ENCODE results near the gene SARNP. TPM values are rescaled to one million over a fixed set of nuclear protein-coding genes. Genes with fewer than 3 reads are reported as not detected.
A peak's percentile ranks its signal among the peaks of the same experiment; 100 is the strongest.
"Not testable (repeated sequence)": the region's sequence is repeated elsewhere in the genome, so short reads cannot be mapped to it uniquely, and the experiment has no call there.

SARNP gene
- total RNA-seq, 1 donor from 2014 or later, result 54.0 TPM

DNA sequence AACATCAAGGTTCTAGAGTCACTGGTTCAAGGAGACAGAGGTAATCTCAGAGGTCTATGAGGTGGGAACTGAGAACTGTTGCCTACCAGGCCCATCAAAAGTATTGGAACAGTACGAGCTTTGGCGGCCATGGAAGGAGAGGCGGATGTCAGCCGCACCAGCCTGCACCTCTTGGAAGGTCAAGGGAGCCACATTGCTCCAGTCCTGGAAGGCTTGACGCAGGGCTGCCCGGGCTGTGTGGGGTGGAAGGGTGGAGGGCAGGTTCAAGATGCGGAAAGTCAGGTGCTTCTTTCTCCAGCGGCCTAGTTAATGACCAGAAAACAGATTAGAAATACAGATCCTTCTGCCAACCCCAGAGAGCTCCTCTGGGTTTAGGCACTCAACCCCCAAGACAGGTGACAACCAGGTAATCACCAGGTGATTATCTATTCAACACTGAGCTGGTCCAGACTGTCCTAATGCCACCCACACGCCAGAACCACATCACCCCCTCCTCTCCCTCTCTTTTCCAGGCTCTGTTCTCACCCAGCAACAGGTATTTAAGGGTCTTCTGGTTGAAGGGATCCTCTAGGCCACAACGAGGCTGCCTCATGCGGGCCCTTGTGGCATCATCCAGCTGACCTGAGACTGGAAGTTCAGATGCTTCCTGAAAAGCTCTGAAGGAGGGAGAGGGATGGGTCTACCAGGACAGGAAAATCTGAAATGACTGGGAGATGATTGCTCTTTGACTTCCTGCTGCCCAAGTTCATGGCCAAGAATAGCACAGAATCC, 23.2 kb upstream of the SARNP start:
- intact Hi-C loops (cut with DNase I), result no loop called here
- no peak for ATAC-seq

DNA sequence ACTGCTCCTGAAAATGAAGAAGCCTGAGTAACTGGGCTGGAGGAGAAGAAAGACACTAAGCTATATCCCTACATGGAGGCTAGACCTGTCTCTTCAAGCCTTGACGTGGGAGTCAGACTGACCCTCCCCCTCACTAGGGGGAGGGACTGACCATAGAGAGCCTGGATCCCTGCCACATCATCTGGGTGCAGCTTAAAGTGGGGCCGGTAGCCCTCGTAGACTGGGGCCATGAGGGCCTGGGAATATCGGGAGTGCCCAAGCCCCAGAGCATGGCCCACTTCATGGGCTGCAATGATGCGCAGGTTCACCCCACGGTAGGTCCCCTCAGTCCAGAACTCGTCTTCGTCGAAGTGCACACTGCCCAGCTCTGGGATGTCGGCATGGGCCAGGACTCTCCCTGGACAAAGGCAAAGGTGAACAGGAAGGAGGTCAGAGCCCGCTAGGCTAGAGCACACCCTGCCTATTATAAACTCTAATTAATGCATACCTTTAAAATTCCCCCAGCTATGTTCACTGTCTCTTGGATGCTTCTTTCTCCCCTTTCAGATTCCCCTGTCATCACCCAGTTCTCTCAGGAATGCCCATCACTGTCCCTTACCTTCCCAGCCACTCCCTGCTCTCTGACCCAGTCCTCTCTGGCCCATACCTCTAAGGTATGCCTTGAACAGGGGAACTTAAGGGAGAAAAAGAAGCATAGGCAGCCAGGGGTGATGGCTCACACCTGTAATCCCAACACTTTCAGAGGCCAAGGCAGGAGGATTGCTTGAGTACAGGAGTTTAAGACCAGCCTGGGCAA, 22.0 kb upstream of the SARNP start:
- DNase-seq (ENCODE audit: low spot score) (no peak), ATAC-seq (no peak)
- intact Hi-C loops (cut with DNase I), result no loop called here

More for the DNA sequence above, 23.2 kb upstream of the SARNP start:
- DNase-seq (ENCODE audit: low spot score), result no peak

DNA sequence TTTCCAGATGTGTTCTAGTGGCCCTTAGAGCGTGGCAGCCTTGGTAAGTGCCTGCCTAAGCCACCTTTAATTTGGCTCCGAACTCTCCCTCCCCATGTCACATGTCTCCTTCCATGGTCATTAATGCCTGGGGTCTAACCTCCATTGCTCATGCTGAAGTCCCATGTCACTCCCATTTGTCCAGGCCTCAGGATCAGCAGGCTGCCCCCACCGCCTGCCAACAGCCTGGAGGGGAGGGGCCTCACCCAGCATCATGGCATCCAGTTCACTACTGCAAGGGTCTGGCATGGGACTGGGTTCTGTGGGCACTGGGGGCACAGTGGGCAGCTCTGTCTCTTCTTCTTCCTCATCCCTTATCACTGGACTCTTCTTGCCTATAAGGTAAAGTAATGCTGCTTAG, 20.8 kb upstream of the SARNP start:
- no peak for ATAC-seq
- no peak for DNase-seq (ENCODE audit: low spot score)
- intact Hi-C loops (cut with DNase I), result no loop called here

DNA sequence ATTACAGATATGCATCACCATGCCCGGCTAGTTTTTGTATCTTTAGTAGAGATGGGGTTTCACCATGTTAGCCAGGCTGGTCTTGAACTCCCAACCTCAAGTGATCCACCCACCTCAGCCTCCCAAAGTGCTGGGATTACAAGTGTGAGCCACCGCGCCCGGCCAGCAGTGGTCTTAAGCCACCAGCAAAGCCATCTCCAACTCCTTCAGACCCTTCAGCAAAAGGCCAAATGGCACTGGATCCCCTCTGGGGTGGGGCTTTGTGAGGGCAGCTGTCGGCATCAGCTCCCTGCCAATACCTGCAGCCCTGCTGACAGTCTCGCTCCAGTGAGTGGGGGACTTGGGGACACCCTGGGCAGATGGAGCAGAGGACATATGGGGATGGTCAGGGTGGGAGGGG, 16.9 kb upstream of the SARNP start:
- intact Hi-C loops (cut with DNase I); DNase-seq (ENCODE audit: low spot score); ATAC-seq: not testable (repeated sequence)

DNA sequence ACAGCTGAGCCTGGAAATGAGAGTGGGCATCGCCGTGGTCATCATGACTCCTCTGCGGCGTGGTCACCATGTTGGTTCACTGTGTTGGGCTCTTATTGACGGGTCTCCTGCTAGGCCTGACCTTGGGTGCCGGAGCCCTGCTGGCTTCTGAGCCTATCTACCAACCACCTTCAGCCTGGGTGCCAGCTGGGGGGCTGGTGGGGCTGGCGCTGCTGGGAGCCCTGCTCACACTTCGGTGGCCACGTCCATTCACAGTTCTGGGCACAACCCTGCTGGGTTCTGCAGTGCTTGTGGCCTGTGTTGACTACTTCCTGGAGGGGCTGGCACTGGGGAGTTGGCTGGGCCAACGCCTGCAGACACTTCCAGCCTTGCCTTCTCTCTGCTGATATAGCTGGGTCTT, 15.5 kb upstream of the SARNP start:
- no peak for ATAC-seq
- DNase-seq (ENCODE audit: low spot score), result no peak
- intact Hi-C loops (cut with DNase I), result no loop called here

DNA sequence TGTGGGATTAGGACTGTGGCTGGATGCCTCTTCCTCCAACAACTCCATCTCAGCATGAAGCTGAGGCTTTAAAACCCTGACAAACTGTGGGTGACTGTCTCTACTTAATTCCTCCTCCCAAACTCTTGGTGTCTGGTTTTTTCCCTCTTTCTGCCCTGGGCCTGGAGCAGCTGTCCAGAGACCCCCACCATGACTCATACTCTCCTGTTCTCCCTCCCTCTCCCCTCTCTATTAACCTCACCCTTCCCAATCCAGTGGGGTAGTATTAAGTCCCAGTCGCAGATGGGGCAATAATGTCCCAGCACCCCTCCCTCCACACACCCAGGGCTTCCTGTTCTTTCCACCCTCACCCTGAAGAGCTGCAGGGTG, 13.9 kb upstream of the SARNP start:
- no peak for DNase-seq (ENCODE audit: low spot score)
- intact Hi-C loops (cut with DNase I), result no loop called here
- no peak for ATAC-seq

DNA sequence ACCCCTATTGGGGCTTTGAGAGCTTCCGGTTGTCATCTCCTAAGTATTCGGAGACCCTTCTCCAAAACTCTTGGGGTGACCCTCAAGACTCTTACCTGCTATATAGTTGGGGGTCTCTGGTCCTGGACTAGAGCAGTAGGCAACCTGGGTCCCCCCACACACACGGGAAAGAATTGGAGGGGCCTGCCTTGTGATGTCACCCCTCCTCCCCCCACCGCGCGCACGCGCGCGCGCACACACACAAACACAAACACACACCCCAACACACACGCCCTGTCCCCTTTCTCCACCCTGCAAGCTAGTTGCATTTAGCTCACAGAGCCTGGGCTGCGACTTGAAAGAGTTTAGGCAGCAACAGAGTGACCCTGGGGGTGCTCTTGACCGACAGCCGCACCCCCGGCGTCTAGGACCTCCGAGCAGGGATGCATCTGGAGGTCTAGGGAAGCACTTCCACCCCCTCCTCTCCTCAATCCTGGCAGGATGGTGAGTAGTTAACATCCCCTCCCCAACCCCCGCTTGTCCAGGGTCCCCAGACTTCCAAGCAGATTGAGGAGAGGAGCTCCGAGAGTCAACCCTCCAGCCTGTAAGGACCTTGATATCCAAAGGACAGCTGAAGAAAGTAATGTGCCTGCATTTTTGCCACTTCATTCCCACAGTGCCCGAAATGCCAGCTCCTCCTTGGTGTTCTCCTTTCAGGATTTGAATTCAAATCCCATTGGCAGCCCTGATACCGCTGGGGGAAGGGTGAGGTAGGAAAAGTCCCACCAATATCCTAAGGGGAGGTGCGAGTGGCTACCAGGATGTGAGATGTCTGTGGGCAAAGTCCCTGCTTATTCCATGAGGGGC, 13.3 kb upstream of the SARNP start:
- peak; percentile 91 for DNase-seq (ENCODE audit: low spot score)
- peak; percentile 86 for ATAC-seq
- intact Hi-C loops (cut with DNase I), result no loop called here

DNA sequence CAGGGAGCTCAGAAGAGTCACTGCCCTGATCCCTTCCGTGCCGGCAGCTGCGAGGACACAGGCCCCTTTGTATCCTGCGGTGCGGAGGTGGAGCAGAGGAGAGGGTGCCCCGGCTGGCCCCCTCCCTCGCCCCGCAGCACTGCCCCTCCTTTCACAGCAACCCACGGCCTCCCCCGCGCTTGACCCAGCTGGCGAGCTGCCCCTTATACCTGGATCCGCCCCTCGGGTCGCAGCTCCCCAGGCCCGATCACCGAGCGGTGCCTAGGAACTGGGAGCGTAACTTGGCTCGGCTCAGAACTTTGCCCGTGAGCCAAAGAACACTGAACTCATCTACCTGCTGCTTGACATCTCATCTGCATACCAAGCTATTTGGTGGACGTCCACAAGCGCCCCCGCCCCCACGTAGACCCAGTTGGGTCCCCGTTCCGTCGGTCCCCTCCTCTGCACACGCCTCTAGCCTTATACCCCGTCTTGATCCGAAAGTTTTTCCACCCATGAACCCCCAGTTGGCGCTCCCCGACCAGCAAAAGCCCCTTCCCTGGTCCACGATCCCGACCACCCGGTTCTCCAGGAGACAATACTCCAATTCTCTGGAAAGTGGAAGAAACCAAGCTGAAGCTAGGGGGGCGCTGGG, 12.6 kb upstream of the SARNP start:
- intact Hi-C loops (cut with DNase I), result no loop called here
- DNase-seq (ENCODE audit: low spot score), result peak; percentile 82

DNA sequence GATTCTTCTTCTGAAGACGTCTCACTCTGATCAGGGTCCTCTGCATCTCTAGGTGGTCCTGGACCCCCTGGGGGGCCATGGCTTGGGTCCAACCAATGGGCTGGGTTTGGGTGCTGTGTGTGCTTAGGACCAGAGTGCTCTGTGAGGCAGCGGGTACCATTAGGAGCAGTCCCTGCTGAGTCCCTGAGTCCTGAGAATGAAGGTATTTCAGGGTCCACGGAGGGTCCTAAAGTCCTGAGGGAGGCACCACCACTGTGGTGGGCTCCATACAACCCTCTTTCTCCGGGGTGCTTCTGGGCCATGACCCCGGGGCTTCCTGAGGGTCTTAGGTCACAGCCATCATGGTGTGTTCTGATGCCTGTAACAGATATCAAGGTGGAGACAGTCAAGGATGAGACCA, 10.8 kb upstream of the SARNP start:
- ATAC-seq (no peak), DNase-seq (ENCODE audit: low spot score) (no peak)
- intact Hi-C loops (cut with DNase I), result no loop called here

More for the DNA sequence above, 12.6 kb upstream of the SARNP start:
- peak; percentile 62 for ATAC-seq

DNA sequence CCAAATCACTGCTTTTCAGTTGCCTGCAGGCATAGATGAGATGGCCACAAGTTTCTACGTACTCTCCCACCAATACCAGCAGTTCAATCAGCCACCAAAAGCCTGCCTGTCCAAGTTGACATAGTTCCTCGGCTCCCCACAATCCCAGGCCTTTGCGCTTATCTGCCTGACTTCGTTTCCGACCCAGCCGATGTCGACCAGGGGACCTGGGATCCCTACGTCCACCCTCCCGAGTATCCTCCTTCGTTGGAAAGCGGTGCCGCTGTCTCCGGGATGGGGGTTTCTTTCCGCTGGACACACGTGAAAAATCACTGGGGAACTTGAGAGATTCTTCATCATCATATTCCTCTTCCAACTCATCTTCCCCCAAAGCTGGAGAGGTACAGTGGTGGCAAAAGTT, 10.3 kb upstream of the SARNP start:
- intact Hi-C loops (cut with DNase I), result no loop called here
- ATAC-seq, result no peak
- no peak for DNase-seq (ENCODE audit: low spot score)

DNA sequence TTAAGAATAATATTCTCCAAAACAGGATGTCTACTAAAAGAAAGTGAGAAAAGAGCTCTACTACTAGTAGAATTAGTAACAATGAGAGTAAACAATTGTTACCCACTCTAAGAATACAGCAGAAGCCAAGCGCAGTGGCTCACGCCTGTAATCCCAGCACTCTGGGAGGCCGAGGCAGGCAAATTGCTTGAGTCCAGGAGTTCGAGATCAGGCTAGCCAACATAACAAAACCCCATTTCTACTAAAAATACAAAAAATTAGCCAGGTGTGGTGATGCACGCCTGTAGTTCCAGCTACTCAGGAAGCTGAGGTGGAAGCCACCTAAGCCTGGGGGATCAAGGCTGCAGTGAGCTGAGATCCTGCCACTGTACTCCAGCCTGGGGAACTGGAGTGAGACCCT, 7.2 kb upstream of the SARNP start:
- ATAC-seq (no peak), DNase-seq (ENCODE audit: low spot score) (no peak)
- intact Hi-C loops (cut with DNase I), result no loop called here

DNA sequence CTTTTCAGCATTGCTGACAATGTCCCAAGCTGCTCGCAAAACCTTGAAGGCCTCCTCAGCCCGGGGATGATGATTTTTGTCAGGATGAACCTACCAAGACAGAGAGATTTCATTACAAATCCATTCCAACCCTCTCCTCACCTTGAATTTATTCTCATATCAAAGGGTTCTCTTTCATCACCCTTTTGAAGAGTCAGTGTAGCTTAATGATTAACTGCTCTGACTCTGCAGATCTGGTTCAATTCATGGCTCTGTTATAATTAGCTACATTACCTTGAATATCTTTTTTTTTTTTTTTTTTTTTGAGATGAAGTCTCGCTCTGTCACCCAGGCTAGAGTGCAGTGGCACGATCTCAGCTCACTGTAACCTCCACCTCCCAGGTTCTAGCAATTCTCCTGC, 5.9 kb upstream of the SARNP start:
- DNase-seq (ENCODE audit: low spot score) (no peak), ATAC-seq (no peak)
- intact Hi-C loops (cut with DNase I), result no loop called here

DNA sequence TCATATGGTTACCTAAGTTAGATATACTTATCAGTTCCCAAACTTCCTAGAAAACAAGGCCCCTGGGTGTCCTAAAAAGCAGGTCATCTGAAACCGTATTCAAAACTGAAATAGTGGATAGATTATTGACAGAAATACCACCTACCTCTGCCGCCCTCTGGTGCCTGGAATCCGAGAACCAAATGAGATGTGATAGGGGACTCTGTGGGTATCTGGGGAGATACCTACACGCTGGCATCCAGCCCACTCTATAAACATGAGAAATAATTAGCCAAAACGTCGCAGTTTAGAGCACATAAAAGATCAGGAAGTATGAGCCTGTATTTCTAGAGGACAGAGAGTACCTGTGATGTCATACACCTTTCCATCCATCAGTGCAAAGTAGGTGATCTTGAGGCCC, 4.7 kb upstream of the SARNP start:
- no peak for DNase-seq (ENCODE audit: low spot score)
- no peak for ATAC-seq
- intact Hi-C loops (cut with DNase I), result no loop called here

DNA sequence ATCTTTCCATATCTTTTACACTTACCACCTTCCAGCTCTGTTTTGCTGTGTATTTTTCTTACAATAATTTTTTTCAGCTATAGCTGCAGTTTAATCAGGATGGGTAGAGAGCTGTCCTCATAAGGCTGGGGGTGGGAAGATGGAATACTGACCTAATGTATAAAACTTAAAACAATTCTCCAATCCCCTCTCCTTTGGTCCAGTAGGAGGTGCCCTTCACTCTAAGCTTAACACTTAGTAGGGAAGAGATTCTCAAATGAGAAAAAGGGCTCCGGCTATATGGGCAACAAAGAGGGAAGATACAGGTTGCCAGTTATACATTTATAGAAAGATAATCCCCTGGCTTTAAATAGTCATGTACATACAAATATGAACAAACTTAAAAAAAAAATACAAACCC, 3.2 kb upstream of the SARNP start:
- intact Hi-C loops (cut with DNase I), result no loop called here
- ATAC-seq (no peak), DNase-seq (ENCODE audit: low spot score) (no peak)

DNA sequence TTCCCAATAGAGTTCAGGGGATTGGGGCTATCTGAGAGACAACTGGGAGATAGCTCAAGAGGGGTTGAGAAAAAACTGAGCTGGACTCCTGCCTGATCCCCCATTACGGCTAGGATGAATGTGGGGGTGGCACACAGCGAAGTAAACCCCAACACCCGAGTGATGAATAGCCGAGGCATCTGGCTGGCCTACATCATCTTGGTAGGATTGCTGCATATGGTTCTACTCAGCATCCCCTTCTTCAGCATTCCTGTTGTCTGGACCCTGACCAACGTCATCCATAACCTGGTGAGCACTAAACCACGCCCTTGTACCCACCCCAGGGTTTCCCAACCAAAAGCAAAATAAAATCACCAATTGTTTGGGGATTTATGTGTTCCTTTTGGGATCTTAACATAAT, 1.4 kb upstream of the SARNP start:
- no peak for DNase-seq (ENCODE audit: low spot score)
- intact Hi-C loops (cut with DNase I), result loop anchor here (5.0 kb wide), 1 partner anchor 113 kb away; the partner anchor contains the start of gene DGKA
- no peak for ATAC-seq

DNA sequence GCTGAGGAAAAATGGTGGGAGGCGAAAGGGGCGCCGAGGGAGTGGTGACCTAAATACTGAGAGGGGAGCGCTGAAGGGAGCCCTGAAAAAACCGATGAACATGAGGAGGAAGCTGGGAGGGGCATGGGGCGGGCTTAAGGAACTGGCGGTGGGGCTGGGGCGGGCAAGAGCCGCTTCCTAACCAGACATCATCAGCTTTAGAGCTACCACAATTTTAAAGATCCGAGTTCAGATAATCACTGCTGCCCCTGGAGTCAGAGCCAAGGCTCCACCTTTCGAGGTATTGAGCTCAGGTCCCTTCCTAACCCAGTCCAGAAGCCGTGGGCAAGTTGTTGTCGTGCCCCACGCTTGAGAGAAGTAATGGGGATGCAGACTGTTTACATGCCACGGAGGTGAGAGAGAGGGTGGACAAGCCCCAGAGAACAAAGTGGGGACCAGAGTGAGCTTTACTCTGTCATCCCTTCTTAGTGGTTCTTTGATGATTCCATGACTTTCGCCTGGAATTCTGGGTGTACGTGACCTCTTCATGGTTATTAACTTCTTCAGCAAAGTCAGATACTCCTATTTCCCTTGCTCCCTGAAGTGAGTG, 710 bp upstream of the SARNP start:
- intact Hi-C loops (cut with DNase I), result loop anchor here (5.0 kb wide), 1 partner anchor 114 kb away; the partner anchor contains the start of gene DGKA
- peak; percentile 67 for ATAC-seq

DNA sequence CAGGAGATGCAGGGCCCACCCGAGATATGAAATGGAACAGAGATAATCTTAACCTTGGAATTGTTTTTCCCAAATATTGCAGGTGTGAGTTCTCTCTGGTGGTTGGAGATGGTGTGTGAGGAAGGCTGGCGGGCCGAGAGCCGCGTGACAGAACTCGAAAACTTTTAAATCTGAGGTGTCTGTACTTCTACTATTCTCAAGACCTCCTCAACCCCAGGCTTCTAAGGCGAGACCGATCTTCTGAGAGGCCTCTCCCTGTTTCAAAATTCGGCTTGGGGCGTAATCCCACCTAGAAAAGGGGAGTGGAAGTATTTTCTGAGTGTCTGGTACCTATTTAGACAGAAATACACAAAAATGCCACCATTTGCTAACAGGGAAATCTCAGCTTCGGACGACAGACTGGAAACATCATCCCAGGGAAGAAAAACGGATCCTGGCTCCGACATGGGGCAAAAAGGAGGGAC, 611 bp downstream of the SARNP start:
- ATAC-seq, result no peak
- intact Hi-C loops (cut with DNase I), result loop anchor here (5.0 kb wide), 1 partner anchor 115 kb away; the partner anchor contains the start of gene DGKA
- no peak for DNase-seq (ENCODE audit: low spot score)

More for the DNA sequence above, 710 bp upstream of the SARNP start:
- no peak for DNase-seq (ENCODE audit: low spot score)

DNA sequence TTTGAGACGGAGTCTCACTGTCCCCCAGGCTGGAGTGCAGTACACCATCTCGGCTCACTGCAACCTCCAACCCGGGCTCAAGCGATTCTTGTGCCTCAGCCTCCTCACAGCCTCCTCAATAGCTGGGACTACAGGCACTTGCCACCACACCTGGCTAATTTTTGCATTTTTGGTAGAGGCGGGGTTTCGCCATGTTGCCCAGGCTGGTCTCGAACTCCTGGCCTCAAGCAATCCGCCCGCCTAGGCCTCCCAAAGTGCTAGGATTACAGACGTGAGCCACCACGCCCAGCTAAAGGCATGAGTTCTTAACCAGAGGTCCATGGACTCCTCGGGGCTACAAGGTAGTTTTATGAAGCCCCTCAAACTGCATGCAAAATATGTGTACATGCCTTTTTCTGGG, 2.1 kb downstream of the SARNP start:
- DNase-seq (ENCODE audit: low spot score) (no peak), ATAC-seq (no peak)
- intact Hi-C loops (cut with DNase I), result loop anchor here (5.0 kb wide), 1 partner anchor 117 kb away; the partner anchor contains the start of gene DGKA
